Esophagus mucosa (tissue), 1 donor: Measurements from ENCODE around the gene SLC27A5. TPM values are rescaled to one million over a fixed set of nuclear protein-coding genes. Genes with fewer than 3 reads are reported as not detected.
"Not testable (repeated sequence)": the region's sequence is repeated elsewhere in the genome, so short reads cannot be mapped to it uniquely, and the experiment has no call there.

ENCODE experiments used
- ATAC-seq: fragments of 200-7000 bp; cut with Tn5 transposase; one replicate; pipeline ENCODE4 v1.9.1; 2020
- total RNA-seq: library from RNA; stranded (reverse); gene quantifications from one replicate; pipeline ENCODE4 v1.2.4, GENCODE V29; 2023
- donor health status: DM: yes; HTN: yes; CAD: no.

SLC27A5 gene
- total RNA-seq, 1 donor from 2014 or later = 6.4 TPM

DNA sequence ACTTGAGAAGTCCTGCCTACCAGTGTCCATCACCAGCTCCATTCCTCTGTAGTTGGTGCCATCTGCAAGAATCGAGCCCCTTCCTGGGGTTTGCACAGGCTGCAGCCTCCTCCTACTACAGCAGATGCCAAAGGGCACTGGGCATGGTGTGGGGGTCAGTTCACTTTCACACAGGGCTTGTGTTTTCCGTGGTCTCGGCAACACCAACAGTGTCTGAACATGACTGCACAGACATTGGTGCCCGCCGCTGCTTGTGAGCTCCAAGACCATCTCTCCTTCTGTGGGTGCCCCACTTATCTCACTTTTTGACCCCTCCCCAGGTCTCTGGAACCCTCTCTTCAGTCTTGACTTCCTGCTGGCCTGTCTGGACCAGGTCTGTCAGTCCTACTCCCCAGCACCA, 20.4 kb downstream of the SLC27A5 start:
- ATAC-seq = no peak

GRCh38 chr19:58484349-58484748, 27.4 kb downstream of the SLC27A5 start:
- ATAC-seq = not testable (repeated sequence)

DNA sequence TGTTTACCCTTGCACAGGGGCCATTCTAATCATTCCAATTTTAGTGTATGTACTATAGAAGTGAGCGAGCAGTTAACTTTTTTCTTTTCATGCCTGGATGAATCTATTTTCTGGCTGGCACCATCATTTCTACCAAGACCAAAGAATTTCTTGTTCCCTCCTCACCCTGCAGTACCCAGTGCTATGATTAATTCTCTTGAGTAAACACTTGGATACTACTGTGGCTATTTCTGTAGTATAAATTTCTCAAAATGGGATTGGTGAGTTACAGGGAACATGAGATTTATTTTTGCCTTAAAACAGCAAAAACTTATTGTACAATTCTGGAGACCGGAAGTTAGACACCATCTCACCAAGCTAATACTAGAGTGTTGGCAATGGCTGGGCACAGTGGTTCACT, 28.0 kb downstream of the SLC27A5 start:
- ATAC-seq = no peak

GRCh38 chr19:58482372-58482771, 29.4 kb downstream of the SLC27A5 start:
- no peak for ATAC-seq

DNA sequence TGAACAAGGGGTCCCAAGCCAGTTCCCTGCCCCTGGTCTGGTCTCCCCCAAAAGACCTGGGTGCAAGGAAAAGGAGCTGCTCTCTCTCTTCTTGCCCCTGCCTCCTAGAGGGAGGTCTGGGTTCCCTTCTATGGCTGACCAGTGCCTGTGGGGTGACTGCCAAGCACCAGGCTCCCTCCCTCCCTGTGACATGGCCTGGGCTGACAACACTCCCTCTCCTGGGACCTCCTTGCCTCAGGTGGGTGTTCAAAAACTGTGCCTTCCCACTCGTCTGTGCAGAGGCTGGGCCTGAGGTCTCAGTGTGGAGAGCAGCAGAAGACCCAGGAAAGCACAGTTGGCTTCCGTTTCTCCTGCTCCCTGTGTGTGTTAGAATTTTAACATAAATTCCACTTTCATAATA, 31.0 kb downstream of the SLC27A5 start:
- ATAC-seq = no peak

DNA sequence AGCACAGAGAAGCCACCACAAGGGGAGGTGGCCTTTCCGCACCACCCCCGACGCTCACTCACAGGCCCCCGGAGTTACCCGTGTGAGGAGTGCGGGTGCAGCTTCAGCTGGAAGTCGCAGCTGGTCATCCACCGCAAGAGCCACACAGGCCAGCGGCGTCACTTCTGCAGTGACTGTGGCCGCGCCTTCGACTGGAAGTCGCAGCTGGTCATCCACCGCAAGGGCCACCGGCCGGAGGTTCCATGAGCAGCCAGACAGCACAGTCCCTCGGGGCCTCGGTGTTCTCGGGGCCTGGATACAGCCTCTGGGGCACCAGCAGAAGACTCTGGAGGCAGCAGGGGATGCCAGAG, 31.3 kb downstream of the SLC27A5 start:
- no peak for ATAC-seq

- ATAC-seq = no peak
Observed at GRCh38 chr19:58479736-58480480, 31.9 kb downstream of the SLC27A5 start.

GRCh38 chr19:58479303-58479702, 32.5 kb downstream of the SLC27A5 start:
- ATAC-seq = no peak

GRCh38 chr19:58477871-58478270, 33.9 kb downstream of the SLC27A5 start:
- ATAC-seq = no peak

DNA sequence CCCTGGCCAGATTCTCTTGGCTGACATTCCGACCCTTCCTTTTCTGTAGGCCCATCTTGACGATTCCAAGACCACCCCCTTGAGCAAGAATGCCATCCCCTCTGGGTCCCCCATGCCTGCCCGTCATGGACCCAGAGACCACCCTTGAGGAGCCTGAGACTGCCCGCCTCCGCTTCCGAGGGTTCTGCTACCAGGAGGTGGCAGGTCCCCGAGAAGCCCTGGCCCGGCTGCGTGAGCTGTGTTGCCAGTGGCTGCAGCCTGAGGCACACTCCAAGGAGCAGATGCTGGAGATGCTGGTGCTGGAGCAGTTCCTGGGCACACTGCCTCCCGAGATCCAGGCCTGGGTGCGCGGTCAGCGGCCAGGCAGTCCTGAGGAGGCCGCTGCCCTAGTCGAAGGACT, 34.7 kb downstream of the SLC27A5 start:
- ATAC-seq = no peak

- no peak for ATAC-seq
Observed at GRCh38 chr19:58476498-58477015, 35.2 kb downstream of the SLC27A5 start.

DNA sequence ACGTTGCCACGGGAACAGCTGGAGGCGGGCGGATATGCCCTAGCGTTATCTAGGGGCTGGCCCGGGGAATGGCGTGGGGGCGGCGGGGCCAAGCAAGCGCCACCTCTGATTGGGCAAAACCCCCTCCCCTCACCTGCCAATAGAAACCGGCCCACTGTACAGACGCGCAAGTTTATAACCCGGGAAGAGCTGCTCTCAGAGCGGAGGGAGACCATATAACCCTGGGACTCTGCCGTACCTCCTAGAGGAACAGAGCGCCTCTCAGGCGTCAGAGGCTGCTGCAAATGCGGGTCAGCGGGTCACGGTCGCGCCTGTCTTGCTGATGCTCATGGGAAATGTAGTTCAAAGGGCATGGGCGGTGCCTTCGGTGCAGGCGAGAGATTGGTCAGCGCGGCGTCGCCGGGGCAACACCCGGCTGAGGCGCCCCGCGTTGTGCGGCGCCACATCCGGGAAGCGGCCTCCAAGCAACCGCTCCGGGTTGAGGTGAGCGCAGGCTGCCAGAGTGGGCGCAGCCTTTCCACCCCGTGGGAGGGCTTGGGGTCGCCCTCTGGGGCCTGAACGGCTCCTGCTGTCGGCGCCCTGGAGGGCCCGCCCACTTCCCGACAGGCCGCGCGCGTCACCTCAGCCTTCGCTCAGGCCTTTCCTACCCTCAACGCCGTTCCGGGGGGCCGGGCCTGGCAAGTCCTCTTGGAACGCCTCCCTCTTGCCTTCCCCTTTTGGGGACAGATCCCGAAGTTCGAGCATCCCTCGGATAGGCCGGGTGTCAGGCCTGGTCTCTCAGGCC, 35.9 kb downstream of the SLC27A5 start, which contains the start of gene ZNF446:
TSS of gene ZNF446 (plus strand) at position 639 of the 784 bp plus-strand sequence. CDS start 867 bp downstream, outside the sequence.
- ATAC-seq = peak; percentile 89

GRCh38 chr19:58474997-58475713, 36.6 kb downstream of the SLC27A5 start:
- ATAC-seq = no peak

GRCh38 chr19:58474291-58474996, 37.3 kb downstream of the SLC27A5 start:
- no peak for ATAC-seq

DNA sequence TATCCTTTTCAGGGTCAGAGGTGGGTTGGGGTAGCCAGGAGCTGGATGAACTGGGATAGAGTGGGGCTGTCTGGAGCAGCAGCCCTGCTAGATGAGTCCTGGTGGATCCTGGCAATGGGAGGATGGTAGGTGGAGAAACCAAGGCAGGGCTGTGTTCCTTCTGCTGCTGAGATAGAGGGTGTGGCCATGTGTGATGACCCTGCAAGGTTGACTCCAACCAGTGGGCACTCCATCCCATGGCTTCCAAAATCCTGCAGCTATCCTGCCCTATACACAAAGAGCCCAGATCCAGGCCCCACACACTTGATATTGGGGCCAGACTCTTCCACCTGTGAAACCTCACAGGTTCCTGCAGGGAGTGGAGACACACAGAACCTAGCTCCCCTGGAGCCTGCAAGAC, 38.0 kb downstream of the SLC27A5 start:
- no peak for ATAC-seq

GRCh38 chr19:58471736-58472135, 40.1 kb downstream of the SLC27A5 start:
- no peak for ATAC-seq

DNA sequence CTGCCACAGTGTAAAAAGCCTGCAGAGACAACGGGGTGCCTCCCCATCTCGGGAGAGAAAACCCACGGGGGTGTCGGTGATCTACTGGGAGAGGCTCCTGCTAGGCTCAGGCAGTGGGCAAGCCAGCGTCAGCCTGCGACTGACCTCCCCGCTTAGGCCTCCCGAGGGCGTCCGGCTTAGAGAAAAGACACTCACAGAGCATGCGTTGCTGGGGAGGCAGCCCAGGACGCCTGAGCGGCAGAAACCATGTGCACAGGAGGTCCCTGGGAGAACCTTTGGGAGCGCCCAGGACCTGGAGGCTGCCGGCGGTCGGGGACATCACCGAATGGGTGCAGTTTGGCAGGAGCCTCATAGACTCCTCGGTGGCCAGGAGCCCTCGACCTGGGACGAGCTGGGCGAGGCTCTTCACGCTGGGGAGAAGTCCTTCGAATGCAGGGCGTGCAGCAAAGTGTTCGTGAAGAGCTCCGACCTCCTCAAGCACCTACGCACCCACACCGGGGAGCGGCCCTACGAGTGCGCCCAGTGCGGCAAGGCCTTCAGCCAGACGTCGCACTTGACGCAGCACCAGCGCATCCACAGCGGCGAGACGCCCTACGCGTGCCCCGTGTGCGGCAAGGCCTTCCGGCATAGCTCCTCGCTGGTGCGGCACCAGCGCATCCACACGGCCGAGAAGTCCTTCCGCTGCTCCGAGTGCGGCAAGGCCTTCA, 40.8 kb downstream of the SLC27A5 start:
- not testable (repeated sequence) for ATAC-seq

- no peak for ATAC-seq
Observed at GRCh38 chr19:58469241-58470013, 42.4 kb downstream of the SLC27A5 start.

- ATAC-seq = no peak
Observed at GRCh38 chr19:58468216-58468839, 43.5 kb downstream of the SLC27A5 start.
